Fibroblast of pulmonary artery (primary cell): ENCODE measurements around the gene CAMKK1.
"Not testable (repeated sequence)": the region's sequence is repeated elsewhere in the genome, so short reads cannot be mapped to it uniquely, and the experiment has no call there.

Experiments
- DNase-seq: peaks from one replicate; pipeline ENCODE4 v3.0.0-alpha.2; 2010; ENCODE audit warnings: low read depth
- H3K4me3 ChIP-seq: replicated peaks from 2 replicates; pipeline ENCODE4 v1.5.1; 2011; ENCODE audit warnings: low read depth, mild to moderate bottlenecking, control low read depth, low read length, moderate library complexity
- TF ChIP-seq, protein P1 (sequence below): IDR thresholded peaks from 2 replicates; pipeline ENCODE4 v1.5.1; 2011; ENCODE audit warnings: mild to moderate bottlenecking, control low read depth, low read length, inconsistent platforms; ENCODE audit errors: missing control alignments

Gene CAMKK1

DNA sequence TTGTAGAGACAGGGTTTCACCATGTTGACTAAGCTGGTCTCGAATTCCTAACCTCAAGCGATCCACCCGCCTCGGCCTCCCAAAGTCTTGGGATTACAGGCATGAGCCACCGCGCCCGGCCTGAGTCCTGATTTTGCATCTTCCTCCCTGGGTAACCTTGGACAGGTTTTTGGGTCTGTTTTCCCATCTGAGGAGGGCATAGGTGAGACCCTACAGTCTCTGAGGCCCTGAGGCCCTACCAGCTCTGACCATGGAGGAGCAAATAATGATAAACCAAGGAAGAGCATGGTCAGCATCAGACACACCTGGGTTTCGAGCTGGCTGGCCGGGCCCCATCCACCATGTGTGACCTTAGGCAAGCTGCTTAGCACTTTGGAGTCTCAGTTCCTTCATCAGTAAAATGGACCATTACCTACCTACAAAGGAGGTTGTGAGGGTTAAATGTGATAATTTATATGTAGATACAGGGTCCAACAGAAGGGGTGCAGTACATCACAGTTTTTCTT lies 45.6 kb downstream of the CAMKK1 start:
- no peak for DNase-seq
- H3K4me3 ChIP-seq = no peak overlapping the region
- TF ChIP-seq, protein P1, sequence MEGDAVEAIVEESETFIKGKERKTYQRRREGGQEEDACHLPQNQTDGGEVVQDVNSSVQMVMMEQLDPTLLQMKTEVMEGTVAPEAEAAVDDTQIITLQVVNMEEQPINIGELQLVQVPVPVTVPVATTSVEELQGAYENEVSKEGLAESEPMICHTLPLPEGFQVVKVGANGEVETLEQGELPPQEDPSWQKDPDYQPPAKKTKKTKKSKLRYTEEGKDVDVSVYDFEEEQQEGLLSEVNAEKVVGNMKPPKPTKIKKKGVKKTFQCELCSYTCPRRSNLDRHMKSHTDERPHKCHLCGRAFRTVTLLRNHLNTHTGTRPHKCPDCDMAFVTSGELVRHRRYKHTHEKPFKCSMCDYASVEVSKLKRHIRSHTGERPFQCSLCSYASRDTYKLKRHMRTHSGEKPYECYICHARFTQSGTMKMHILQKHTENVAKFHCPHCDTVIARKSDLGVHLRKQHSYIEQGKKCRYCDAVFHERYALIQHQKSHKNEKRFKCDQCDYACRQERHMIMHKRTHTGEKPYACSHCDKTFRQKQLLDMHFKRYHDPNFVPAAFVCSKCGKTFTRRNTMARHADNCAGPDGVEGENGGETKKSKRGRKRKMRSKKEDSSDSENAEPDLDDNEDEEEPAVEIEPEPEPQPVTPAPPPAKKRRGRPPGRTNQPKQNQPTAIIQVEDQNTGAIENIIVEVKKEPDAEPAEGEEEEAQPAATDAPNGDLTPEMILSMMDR = no peak

DNA sequence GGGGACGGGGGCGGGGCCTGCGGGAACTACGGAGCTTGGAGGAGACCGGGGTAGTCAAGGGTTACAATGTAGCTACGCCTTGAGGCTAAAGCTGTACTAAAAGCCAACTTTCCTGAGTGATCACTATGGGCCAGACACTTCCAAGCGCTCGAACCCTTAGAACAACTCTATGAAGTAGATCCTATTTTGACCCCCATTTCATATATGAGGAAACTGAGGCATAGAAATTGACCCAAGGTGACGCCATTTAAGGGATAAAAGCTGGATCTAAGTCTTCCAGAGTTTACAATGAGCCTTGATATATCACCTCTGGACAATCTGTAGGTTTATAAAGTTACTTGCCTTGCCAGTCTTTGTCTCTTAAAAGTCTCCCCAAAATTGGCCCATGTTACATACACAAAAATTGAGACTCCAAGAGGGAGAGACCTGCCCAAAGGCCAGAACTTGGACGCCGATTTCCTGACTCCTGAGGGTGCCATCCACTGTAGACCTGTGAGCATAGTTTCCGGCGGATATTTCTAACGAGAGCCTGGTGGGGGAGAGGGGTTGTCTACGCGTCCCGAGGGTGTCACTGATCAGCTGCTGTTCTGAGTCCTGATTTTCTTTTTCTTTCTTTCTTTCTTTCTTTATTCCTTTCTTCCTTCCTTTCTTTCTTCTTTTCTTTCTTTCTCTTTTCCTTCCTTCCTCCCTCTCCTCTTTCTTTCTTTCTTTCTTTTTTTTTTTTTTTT lies 46.3 kb downstream of the CAMKK1 start:
- no peak for DNase-seq
- H3K4me3 ChIP-seq = peak overlapping the region; percentile 30

DNA sequence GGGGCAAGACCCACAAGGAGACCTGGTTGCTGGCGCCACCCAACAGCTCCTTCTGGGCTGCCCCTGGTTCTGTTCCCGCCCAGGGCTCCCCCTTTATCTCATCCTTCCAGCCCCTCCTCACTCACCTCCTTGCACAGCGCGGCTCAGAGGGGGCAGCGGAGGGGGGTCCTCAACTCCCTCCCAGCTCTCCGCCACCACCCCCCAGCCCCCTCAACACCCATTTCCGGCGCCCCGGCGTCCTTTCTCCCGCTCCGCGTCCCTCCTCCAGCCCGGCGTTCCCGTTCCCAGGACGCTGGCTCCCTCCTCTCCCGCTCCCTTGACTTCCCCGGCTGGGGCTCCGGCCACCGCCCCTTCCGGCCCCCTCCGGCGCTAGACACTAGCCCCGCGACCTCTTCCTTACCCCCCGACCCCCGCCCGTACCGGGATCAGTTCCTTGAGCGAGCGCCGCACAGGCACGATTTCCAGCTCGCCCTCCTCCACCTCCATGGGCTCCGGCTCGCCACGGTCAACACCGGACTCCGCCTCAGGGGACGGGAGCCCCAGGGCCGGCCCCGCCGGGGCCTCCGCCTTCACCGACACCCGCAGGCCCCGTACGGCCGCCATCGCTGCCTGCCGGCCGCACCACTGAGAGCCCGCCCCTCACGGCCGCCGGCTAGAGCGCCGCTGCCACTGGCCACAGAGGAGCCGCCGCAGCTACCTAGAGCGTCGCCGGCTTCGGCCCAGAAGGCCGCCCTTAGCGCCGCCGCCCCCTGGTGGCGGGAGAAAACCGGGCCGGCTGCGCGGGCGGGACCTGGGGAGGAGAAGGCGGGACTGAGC lies 47.0 kb downstream of the CAMKK1 start, which contains the start of gene NCBP3:
Gene NCBP3, minus strand, starts transcription at position 626 of the 816 bp plus-strand sequence. Its CDS starts 23 bp downstream, at position 603.
- DNase-seq = peak; percentile 95
- H3K4me3 ChIP-seq = peak within 1 kb of the TSS; percentile 91
- TF ChIP-seq, protein P1 = peak; percentile 55

More for the DNA sequence above, 46.3 kb downstream of the CAMKK1 start:
- TF ChIP-seq, protein P1 = no peak

DNA sequence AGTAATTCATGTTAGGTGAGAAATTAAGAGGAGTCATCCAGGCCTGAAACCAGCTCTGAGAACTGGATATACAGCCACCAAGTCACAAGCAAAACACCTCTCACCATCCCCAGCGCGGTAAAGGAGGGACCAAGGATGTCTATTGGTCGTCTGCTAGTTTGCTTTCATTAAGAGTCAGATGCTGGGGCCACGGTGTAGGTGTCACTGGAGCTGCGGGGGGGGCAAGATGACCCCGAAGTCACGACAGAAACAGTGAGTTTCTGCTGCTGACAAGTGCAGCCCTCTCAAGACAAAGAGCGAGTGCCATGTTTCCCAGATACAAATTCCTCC lies 47.6 kb downstream of the CAMKK1 start:
- TF ChIP-seq, protein P1 = no peak
- no peak for DNase-seq
- H3K4me3 ChIP-seq = peak overlapping the region; percentile 91

DNA sequence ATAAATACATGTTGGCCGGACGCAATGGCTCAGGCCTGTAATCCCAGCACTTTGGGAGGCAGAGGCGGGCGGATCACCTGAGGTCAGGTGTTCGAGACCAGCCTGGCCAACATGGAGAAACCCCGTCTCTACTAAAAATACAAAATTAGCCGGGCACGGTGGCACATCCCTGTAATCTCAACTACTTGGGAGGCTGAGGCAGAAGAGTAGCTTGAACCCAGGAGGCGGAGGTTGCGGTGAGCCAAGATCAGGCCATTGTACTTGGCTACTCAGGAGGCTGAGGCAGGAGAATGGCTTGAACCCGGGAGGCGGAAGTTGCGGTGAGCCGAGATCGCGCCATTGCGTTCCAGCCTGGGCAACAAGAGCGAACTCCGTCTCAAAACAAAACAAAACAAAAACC lies 48.3 kb downstream of the CAMKK1 start:
- DNase-seq = not testable (repeated sequence)
- peak overlapping the region; percentile 91 for H3K4me3 ChIP-seq

DNA sequence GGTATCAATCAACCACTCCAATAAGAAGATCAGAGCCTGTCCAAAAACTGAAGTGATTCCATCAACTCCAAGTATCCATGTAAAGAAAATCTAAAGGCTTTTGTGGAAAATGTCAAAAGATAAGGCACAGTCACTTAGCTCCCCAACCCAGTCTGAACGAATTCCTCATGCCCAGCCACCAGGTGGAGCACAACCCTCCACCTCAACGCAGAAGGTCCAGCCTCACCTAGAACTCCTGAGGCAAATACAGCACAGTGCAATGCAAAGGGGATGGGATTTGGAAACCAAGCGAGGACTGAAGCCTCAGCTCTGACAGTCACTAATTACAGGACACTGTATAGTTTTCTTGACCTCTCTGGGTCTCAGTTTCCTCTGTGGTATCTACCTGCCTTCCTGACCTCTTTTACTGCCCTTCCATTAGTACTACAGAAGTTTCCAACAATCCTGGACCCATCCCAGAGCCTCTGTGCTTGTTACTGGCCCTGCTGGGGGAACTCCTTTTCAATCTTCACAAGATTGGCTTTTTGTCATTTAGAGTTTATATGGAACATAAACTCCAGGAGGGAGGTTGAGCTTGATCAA lies 48.8 kb downstream of the CAMKK1 start:
- no peak overlapping the region for H3K4me3 ChIP-seq
- DNase-seq = peak; percentile 61
- TF ChIP-seq, protein P1 = peak; percentile 75

DNA sequence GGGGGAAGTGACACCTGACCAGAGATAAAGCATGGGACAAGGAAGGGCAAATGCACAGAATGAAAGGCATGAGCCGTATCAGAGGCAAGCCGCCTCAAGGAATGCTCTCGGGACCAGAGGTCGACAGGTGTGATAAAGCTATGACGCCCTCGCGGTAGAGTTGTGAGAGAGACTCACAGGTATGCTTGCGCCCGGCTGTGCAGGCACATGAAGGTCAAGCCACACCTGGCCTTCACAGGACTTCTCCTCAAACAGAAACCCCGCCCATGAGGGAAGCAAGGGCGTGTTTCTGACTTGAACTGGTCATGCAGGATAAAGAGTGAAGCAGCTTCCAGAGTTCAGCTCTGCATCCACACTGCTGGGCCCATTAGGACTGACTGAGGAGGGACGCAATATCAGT lies 54.6 kb downstream of the CAMKK1 start:
- DNase-seq = no peak
- no peak overlapping the region for H3K4me3 ChIP-seq
- TF ChIP-seq, protein P1 = no peak
